ENCODE data around the gene TMX4.
"Not testable (repeated sequence)": the region's sequence is repeated elsewhere in the genome, so short reads cannot be mapped to it uniquely, and the experiment has no call there.

TMX4 gene
- total RNA-seq = 50.7 to 166 (median 70.2) reads per million in 3 experiments

GRCh38 chr20:8019246-8019997, at the start of gene TMX4:
TMX4 (minus strand) TSS chr20:8019761; CDS start chr20:8019613, 148 bp downstream.
- DNase-seq = peak; percentile 84

GRCh38 chr20:8067082-8067481, 47.5 kb upstream of the TMX4 start:
- DNase-seq = no peak

GRCh38 chr20:8066662-8067061, 47.1 kb upstream of the TMX4 start:
- DNase-seq = no peak

GRCh38 chr20:8065691-8066090, 46.1 kb upstream of the TMX4 start:
- no peak for DNase-seq

GRCh38 chr20:8062756-8063155, 43.2 kb upstream of the TMX4 start:
- no peak for DNase-seq

GRCh38 chr20:8061861-8062518, 42.4 kb upstream of the TMX4 start:
- no peak for DNase-seq

GRCh38 chr20:8060977-8061376, 41.4 kb upstream of the TMX4 start:
- no peak for DNase-seq

GRCh38 chr20:8057871-8058270, 38.3 kb upstream of the TMX4 start:
- DNase-seq = no peak

- DNase-seq = no peak
Observed at GRCh38 chr20:8055096-8055495, 35.5 kb upstream of the TMX4 start.

GRCh38 chr20:8050157-8050837, 30.7 kb upstream of the TMX4 start:
- no peak for DNase-seq

- DNase-seq = no peak
Observed at GRCh38 chr20:8049310-8049709, 29.7 kb upstream of the TMX4 start.

- no peak for DNase-seq
Observed at GRCh38 chr20:8045946-8046345, 26.4 kb upstream of the TMX4 start.

GRCh38 chr20:8043687-8044282, 24.2 kb upstream of the TMX4 start:
- peak; percentile 59 for DNase-seq

GRCh38 chr20:8039042-8039441, 19.5 kb upstream of the TMX4 start:
- no peak for DNase-seq

- no peak for DNase-seq
Observed at GRCh38 chr20:8036771-8037170, 17.2 kb upstream of the TMX4 start.

GRCh38 chr20:8033151-8033841, 13.7 kb upstream of the TMX4 start:
- DNase-seq = no peak

- DNase-seq = no peak
Observed at GRCh38 chr20:8032499-8032898, 12.9 kb upstream of the TMX4 start.

GRCh38 chr20:8031539-8031938, 12.0 kb upstream of the TMX4 start:
- not testable (repeated sequence) for DNase-seq

- no peak for DNase-seq
Observed at GRCh38 chr20:8021541-8022269, 2.1 kb upstream of the TMX4 start.

GRCh38 chr20:8020314-8021079, 936 bp upstream of the TMX4 start:
- peak; percentile 66 for DNase-seq

- DNase-seq = no peak
Observed at GRCh38 chr20:8019998-8020247, 362 bp upstream of the TMX4 start.

- peak; percentile 74 for DNase-seq
Observed at GRCh38 chr20:8018958-8019245, 659 bp downstream of the TMX4 start.
